T-cell (primary cell): ENCODE data around the gene OLFM3. TPM values are rescaled to one million over a fixed set of nuclear protein-coding genes. Genes with fewer than 3 reads are reported as not detected.

Experiments
- ATAC-seq, 4 experiments: fragments of 200-7000 bp in 3 of 4; fragments of 150-1000 bp in 1 of 4; cut with Tn5 transposase; replicated peaks in 1 of 4; 1 replicate in 3 of 4; 2 replicates in 1 of 4; pipeline ENCODE4 v1.10.0; 2021; ENCODE audit warnings: moderate library complexity in 3 of 4, mild to moderate bottlenecking in 2 of 4, moderate number of reproducible peaks in 1 of 4
- CTCF ChIA-PET, 2 donors: fragments of 300-600 bp; sonication (Branson Sonifier 250); formaldehyde crosslinking; loops; one replicate each; lab custom pipeline; 2022; ENCODE audit warnings: antibody characterized with exemption in 2 of 2; lab: Charles Lee
- POLR2A ChIA-PET, 2 donors: fragments of 300-600 bp; sonication (Branson Sonifier 250); formaldehyde crosslinking; loops; one replicate each; lab custom pipeline; 2022; ENCODE audit warnings: antibody characterized with exemption in 2 of 2; lab: Charles Lee
- DNase-seq, 35 experiments: peaks; one replicate each; pipeline versions ENCODE4 v3.0.0 to v3.0.0-alpha.2; 2013 to 2023
- H3K27ac ChIP-seq: one replicate; pipeline ENCODE4 v1.5.1; 2013; ENCODE audit warnings: low read length
- H3K27me3 ChIP-seq, 2 experiments: replicated peaks in 1 of 2; 1 replicate in 1 of 2; 2 replicates in 1 of 2; pipeline versions ENCODE4 v1.6.1 to v1.7.0; 2013; ENCODE audit warnings: low read length in 1 of 2, mixed read lengths in 1 of 2; ENCODE audit not compliant: control insufficient read depth in 2 of 2, insufficient read depth in 2 of 2; ENCODE audit errors: extremely low read depth in 1 of 2
- H3K36me3 ChIP-seq, 2 donors: 1 replicate in 1 of 2; 2 replicates in 1 of 2; pipeline versions ENCODE4 v1.6.1 to v1.7.0; 2013; ENCODE audit warnings: low read length in 1 of 2; ENCODE audit not compliant: control insufficient read depth in 2 of 2, insufficient read depth in 1 of 2; ENCODE audit errors: extremely low read depth in 1 of 2
- H3K4me1 ChIP-seq, 2 experiments: 1 replicate in 1 of 2; 2 replicates in 1 of 2; pipeline versions ENCODE4 v1.6.1 to v1.7.0; 2013; ENCODE audit warnings: low read length in 2 of 2, mixed read lengths in 1 of 2; ENCODE audit not compliant: insufficient read depth in 2 of 2, control insufficient read depth in 1 of 2; ENCODE audit errors: extremely low read depth in 1 of 2
- H3K4me3 ChIP-seq, 2 donors: 1 replicate in 1 of 2; 2 replicates in 1 of 2; pipeline versions ENCODE4 v1.5.1 to v1.7.0; 2013; ENCODE audit warnings: mild to moderate bottlenecking in 2 of 2, low read length in 1 of 2, moderate library complexity in 1 of 2; ENCODE audit not compliant: control insufficient read depth in 1 of 2; ENCODE audit errors: extremely low read depth in 1 of 2
- H3K9me3 ChIP-seq: 2 replicates; pipeline ENCODE4 v1.7.0; 2013
- H3K27ac Mint-ChIP-seq, 2 donors: one replicate each; pipeline ENCODE4 v1.8.0; 2020 to 2021; ENCODE audit warnings: mild to moderate bottlenecking in 2 of 2, mixed read lengths in 2 of 2
- H3K27me3 Mint-ChIP-seq, 2 donors: one replicate each; pipeline ENCODE4 v1.8.0; 2021 to 2022; ENCODE audit warnings: mixed read lengths in 2 of 2
- H3K36me3 Mint-ChIP-seq: one replicate; pipeline ENCODE4 v1.8.0; 2021; ENCODE audit warnings: mixed read lengths
- H3K4me1 Mint-ChIP-seq, 3 donors: one replicate each; pipeline ENCODE4 v1.8.0; 2020 to 2022; ENCODE audit warnings: mixed read lengths in 3 of 3, mild to moderate bottlenecking in 1 of 3
- H3K4me3 Mint-ChIP-seq, 3 donors: one replicate each; pipeline ENCODE4 v1.8.0; 2020 to 2022; ENCODE audit warnings: mild to moderate bottlenecking in 3 of 3, mixed read lengths in 3 of 3, moderate library complexity in 3 of 3
- H3K9me3 Mint-ChIP-seq, 3 donors: one replicate each; pipeline ENCODE4 v1.8.0; 2020 to 2022; ENCODE audit warnings: mixed read lengths in 3 of 3
- WGBS: methylation state at CpG from one replicate; pipeline ENCODE4 v1.1.5; 2013; ENCODE audit warnings: missing lambda C conversion rate; ENCODE audit not compliant: insufficient coverage; 5-methylcytosine and 5-hydroxymethylcytosine counted together
- total RNA-seq, 35 experiments: library from RNA in 6 of 35; stranded (reverse) in 6 of 35; fragments of 120-200 nt in 1 of 35; gene quantifications; one replicate each; pipeline versions ENCODE4 v1.2.1 to v1.2.4 and lab custom pipeline; 2013 to 2026

OLFM3 gene
- total RNA-seq, 5 donors from 2014 or later (not counting 1 experiment from before 2014, with no cell fraction given) = not detected

DNA sequence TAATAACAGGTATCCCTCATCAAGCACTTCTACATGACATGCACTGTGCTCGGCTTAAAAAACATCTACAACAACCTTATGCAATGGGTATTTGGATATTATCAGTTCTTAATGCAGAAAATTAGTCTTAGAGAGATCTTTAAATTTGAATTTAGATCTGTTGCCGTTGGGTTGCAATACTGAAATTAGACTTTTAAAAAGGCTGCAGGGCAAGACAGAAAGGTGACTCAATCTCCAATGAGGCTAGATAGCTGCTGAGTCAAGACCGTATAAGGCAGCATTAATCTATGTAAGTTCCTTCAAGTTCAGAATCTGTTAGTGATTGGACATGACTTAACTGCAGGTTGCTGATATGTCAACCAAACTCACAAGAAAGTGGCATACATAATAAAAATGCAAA lies 37.3 kb downstream of the OLFM3 start:
- Histone ChIP-seq H3K27ac (no peak overlapping the region), H3K36me3 (no peaks in the 10 kb centered on the region), H3K4me1 (no peaks in the 10 kb centered on the region), H3K9me3 (no peaks in the 10 kb centered on the region), H3K27me3 (no peaks in the 10 kb centered on the region), H3K4me3 (no peak overlapping the region)
- H3K27ac Mint-ChIP-seq = no peak overlapping the region
- H3K4me1 Mint-ChIP-seq = no peaks in the 10 kb centered on the region
- POLR2A ChIA-PET = no interaction called here
- DNase-seq (no peak), ATAC-seq (no peak)
- no peak overlapping the region for H3K4me3 Mint-ChIP-seq
- CTCF ChIA-PET = no interaction called here
- H3K9me3 Mint-ChIP-seq = no peaks in the 10 kb centered on the region
- peaks cover 0 to 3% of the 10 kb centered on the region in 2 donors for H3K27me3 Mint-ChIP-seq
- WGBS = 90% methylated on average over 1 of the region's 3 CpGs
- H3K36me3 Mint-ChIP-seq = no peaks in the 10 kb centered on the region

DNA sequence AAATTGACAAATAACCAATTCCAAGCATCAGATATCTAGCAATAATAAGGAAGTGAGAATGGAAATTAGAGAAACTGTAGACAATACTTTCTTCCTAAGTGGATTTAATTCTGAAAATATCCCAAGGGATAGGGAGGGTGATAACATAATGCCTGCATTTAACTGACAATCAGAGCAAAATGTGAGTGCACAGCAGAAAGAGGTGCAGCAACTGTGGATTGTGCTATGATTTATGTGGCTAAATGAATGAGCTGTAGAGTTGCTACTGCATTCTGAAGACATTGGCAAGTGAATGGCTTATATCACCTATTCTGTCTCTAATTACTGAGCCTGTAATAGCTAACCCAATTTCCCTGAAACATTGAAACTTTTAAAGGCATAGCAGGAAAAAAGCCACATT lies 39.0 kb downstream of the OLFM3 start:
- ATAC-seq = no peak
- H3K27me3 Mint-ChIP-seq = peaks cover 0 to 3% of the 10 kb centered on the region in 2 donors
- CTCF ChIA-PET = no interaction called here
- no peaks in the 10 kb centered on the region for H3K27me3 ChIP-seq
- no peak overlapping the region for H3K27ac ChIP-seq
- H3K9me3 Mint-ChIP-seq = no peaks in the 10 kb centered on the region
- H3K4me3 Mint-ChIP-seq = no peak overlapping the region
- H3K36me3 Mint-ChIP-seq = no peaks in the 10 kb centered on the region
- POLR2A ChIA-PET = no interaction called here
- no peaks in the 10 kb centered on the region for H3K4me1 Mint-ChIP-seq
- no peaks in the 10 kb centered on the region for H3K36me3 ChIP-seq
- H3K27ac Mint-ChIP-seq = no peak overlapping the region
- DNase-seq = no peak
- H3K9me3 ChIP-seq = no peaks in the 10 kb centered on the region
- no peak overlapping the region for H3K4me3 ChIP-seq
- H3K4me1 ChIP-seq = no peaks in the 10 kb centered on the region

DNA sequence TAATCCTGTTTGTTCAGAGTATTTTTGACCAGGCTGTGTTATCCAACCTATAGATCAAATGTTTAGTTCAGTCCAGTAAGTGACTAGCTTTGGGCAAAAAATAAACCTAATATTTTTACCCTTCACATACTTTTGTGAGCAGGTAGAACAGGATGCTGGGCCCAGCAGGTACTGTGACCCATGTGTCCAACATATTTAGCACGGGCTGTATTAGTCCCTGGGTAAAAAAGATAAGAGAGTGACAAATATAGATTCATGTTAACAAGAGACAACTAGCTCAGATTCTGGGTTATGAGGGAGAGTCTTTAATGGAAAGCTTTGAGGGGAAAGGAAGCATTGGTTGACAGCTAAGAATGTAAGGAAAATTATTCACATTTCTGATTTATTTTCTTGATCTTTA lies 43.1 kb downstream of the OLFM3 start:
- POLR2A ChIA-PET = no interaction called here
- CTCF ChIA-PET = no interaction called here

DNA sequence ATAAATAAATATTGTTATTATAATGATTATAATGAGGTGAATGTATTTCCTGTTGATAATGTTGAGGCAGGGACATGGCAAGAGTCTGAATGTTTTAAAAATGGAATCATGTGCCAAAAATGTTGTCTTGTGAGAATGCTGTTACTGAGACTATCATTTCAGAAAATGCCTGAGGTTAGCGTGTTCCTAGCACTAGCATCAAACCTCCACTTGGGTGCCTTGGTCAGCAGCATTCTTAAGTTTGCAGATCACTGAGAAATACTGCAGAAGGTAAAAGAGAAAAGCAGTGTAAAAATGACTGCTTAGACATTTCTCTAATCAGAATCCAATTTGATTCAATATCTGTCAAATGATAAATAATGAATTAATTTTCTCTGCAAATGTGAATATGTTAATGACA lies 50.8 kb downstream of the OLFM3 start:
- no peaks in the 10 kb centered on the region for H3K36me3 Mint-ChIP-seq
- H3K9me3 ChIP-seq = no peaks in the 10 kb centered on the region
- no peak overlapping the region for H3K4me3 Mint-ChIP-seq
- no peak for DNase-seq
- ChIA-PET CTCF (no interaction called here), POLR2A (no interaction called here)
- H3K27me3 ChIP-seq = no peaks in the 10 kb centered on the region
- no peaks in the 10 kb centered on the region for H3K36me3 ChIP-seq
- H3K4me3 ChIP-seq = no peak overlapping the region
- peaks cover 0 to 4% of the 10 kb centered on the region in 2 donors for H3K27me3 Mint-ChIP-seq
- ATAC-seq = no peak
- H3K4me1 ChIP-seq = no peaks in the 10 kb centered on the region
- peaks cover 0 to 6% (median 0%) of the 10 kb centered on the region in 3 donors for H3K9me3 Mint-ChIP-seq
- no peak overlapping the region for H3K27ac Mint-ChIP-seq
- H3K27ac ChIP-seq = no peak overlapping the region
- no peaks in the 10 kb centered on the region for H3K4me1 Mint-ChIP-seq
- WGBS = no CpG with 5 or more reads among the region's 1 CpG

More for the DNA sequence above, 43.1 kb downstream of the OLFM3 start:
- Mint-ChIP-seq H3K4me3 (no peak overlapping the region), H3K27ac (no peak overlapping the region), H3K9me3 (peaks cover 0 to 6% (median 0%) of the 10 kb centered on the region in 3 donors), H3K36me3 (no peaks in the 10 kb centered on the region), H3K27me3 (no peaks in the 10 kb centered on the region), H3K4me1 (no peaks in the 10 kb centered on the region)
- Histone ChIP-seq H3K4me1 (no peaks in the 10 kb centered on the region), H3K9me3 (no peaks in the 10 kb centered on the region), H3K4me3 (no peak overlapping the region), H3K27ac (no peak overlapping the region), H3K36me3 (no peaks in the 10 kb centered on the region), H3K27me3 (no peaks in the 10 kb centered on the region)
- ATAC-seq = no peak
- no peak for DNase-seq
- WGBS = 60% methylated on average over 1 of the region's 1 CpG

DNA sequence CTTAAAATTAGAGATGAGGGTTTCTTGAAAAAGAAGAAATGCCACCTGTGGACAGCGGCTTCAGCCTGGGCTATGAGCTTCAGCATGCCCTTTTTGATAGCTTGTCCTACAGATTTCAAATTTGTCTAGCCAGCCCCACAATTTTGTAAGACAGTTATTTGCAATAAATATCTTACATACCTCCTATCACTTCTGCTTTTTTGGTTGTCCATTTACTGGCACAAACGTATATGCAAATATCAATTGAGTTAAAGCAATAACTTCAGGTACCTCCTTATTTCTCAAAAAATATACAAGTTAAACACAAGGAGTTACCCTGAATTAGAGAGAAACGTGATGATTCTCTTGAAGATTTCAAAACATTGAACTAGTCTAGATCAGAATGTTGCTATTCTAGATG lies 53.5 kb downstream of the OLFM3 start:
- no peaks in the 10 kb centered on the region for H3K9me3 Mint-ChIP-seq
- H3K4me1 ChIP-seq = no peaks in the 10 kb centered on the region
- ATAC-seq (no peak), DNase-seq (no peak)
- ChIA-PET CTCF (no interaction called here), POLR2A (interaction anchor here in 1 of 2 donors (0.5 kb wide), 1 partner anchor 147 kb away, joined by 5 read pairs; no protein-coding TSS in a partner anchor)
- no peak overlapping the region for H3K4me3 Mint-ChIP-seq
- peaks cover 0 to 4% of the 10 kb centered on the region in 2 donors for H3K27me3 Mint-ChIP-seq
- no peak overlapping the region for H3K4me3 ChIP-seq
- H3K36me3 Mint-ChIP-seq = no peaks in the 10 kb centered on the region
- H3K9me3 ChIP-seq = no peaks in the 10 kb centered on the region
- 100% methylated on average over 1 of the region's 3 CpGs for WGBS
- H3K4me1 Mint-ChIP-seq = no peaks in the 10 kb centered on the region
- no peaks in the 10 kb centered on the region for H3K36me3 ChIP-seq
- no peak overlapping the region for H3K27ac ChIP-seq
- H3K27ac Mint-ChIP-seq = no peak overlapping the region
- no peaks in the 10 kb centered on the region for H3K27me3 ChIP-seq

DNA sequence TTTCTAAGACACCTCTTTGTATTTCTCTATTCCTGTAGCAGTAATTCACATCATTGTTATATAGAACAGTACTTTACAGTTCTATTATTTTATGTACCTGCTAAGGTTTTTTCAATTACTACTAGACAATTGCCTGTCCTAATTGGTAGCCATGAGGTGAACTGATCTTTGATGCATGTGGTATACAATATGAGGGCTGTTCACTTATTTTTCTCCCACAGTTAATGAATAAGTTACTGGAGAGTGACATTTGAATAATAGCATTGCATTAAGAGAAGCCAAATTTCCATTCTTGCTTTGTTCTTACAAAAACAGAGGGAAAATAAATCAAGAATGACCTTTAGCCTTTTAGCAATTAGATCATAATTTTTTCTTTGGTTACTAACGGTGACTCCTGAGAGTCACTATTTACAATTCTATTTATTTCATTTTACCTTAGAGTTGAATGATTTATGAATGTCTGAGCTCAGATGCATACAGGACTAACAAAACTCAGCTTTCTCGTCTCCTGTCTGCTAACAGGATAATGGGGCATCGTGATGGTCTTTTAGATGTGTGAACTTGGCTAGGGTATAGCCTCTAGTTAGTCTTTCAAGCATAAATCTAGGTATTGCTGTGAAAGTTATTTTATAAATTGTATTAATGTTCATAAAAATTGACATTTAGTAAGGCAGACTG lies 54.1 kb downstream of the OLFM3 start:
- POLR2A ChIA-PET = no interaction called here
- H3K36me3 Mint-ChIP-seq = no peaks in the 10 kb centered on the region
- WGBS = no CpG with 5 or more reads among the region's 3 CpGs

More for the DNA sequence above, 54.1 kb downstream of the OLFM3 start:
- no peaks in the 10 kb centered on the region for H3K9me3 ChIP-seq
- DNase-seq (no peak), ATAC-seq (no peak)
- H3K36me3 ChIP-seq = no peaks in the 10 kb centered on the region
- Mint-ChIP-seq H3K9me3 (peaks cover 0 to 2% (median 0%) of the 10 kb centered on the region in 3 donors), H3K27ac (no peak overlapping the region), H3K4me1 (no peaks in the 10 kb centered on the region), H3K27me3 (peaks cover 0 to 4% of the 10 kb centered on the region in 2 donors), H3K4me3 (no peak overlapping the region)
- no peaks in the 10 kb centered on the region for H3K4me1 ChIP-seq
- no peak overlapping the region for H3K27ac ChIP-seq
- CTCF ChIA-PET = no interaction called here
- H3K4me3 ChIP-seq = no peak overlapping the region
- no peaks in the 10 kb centered on the region for H3K27me3 ChIP-seq
